Sigmoid colon (tissue), 7 donors: ENCODE data around the gene DOCK11. TPM values are rescaled to one million over a fixed set of nuclear protein-coding genes. Genes with fewer than 3 reads are reported as not detected.
"Not testable (repeated sequence)": the region's sequence is repeated elsewhere in the genome, so short reads cannot be mapped to it uniquely, and the experiment has no call there.

ENCODE experiments used
- DNase-seq: peaks from one replicate; pipeline ENCODE4 v3.0.0-alpha.2; 2019
- H3K27ac ChIP-seq, 4 donors: fragments of 200-600 bp; sonication (generic); one replicate each; pipeline ENCODE4 v1.5.1; 2016 to 2019; ENCODE audit warnings: mild to moderate bottlenecking in 1 of 4
- H3K27me3 ChIP-seq, 3 donors: fragments of 200-600 bp; sonication (generic); one replicate each; pipeline ENCODE4 v1.5.1; 2019; ENCODE audit warnings: mild to moderate bottlenecking in 1 of 3
- H3K36me3 ChIP-seq, 4 donors: fragments of 200-600 bp; sonication (generic); one replicate each; pipeline ENCODE4 v1.5.1; 2016 to 2019
- H3K4me1 ChIP-seq, 4 donors: fragments of 200-600 bp; sonication (generic); one replicate each; pipeline ENCODE4 v1.5.1; 2017 to 2019
- H3K4me3 ChIP-seq, 4 donors: fragments of 200-600 bp; sonication (generic); one replicate each; pipeline ENCODE4 v1.5.1; 2017 to 2019; ENCODE audit warnings: mild to moderate bottlenecking in 2 of 4, moderate library complexity in 1 of 4
- H3K9me3 ChIP-seq, 4 donors: fragments of 200-600 bp in 3 of 4; sonication (generic) in 3 of 4; one replicate each; pipeline versions ENCODE4 v1.5.1 to v1.6.1; 2013 to 2019
- EP300 ChIP-seq, 4 donors: sonication (generic); formaldehyde crosslinking; IDR thresholded peaks; one replicate each; pipeline ENCODE4 v1.6.1; 2017; ENCODE audit warnings: antibody characterized with exemption in 4 of 4
- POLR2A ChIP-seq, 2 donors: fragments of 450-650 bp; IDR thresholded peaks; one replicate each; pipeline ENCODE4 v1.6.1; 2016; ENCODE audit warnings: antibody characterized with exemption in 2 of 2, mild to moderate bottlenecking in 2 of 2, moderate library complexity in 2 of 2
- POLR2AphosphoS5 ChIP-seq, 4 donors: sonication (generic); formaldehyde crosslinking; IDR thresholded peaks; one replicate each; pipeline ENCODE4 v1.6.1; 2017; ENCODE audit warnings: antibody characterized with exemption in 4 of 4
- WGBS, 2 donors: extraction: QIAGEN DNeasy Blood & Tissue Kit; methylation state at CpG; one replicate each; pipeline ENCODE4 v1.1.7; 2013; 5-methylcytosine and 5-hydroxymethylcytosine counted together
- intact Hi-C: fragments of 100-400 bp; cut with DNase I; formaldehyde crosslinking; loops from one replicate; pipeline ENCODE4 v1.15.1; 2023
- polyA plus RNA-seq, 3 donors: library from polyadenylated mRNA; stranded (reverse); fragments of 200-250 nt; gene quantifications; one replicate each; pipeline ENCODE4 v1.2.3, GENCODE V29; 2013
- small RNA-seq, 3 donors: library from RNA; depleted of rRNA; stranded (forward); fragments of <200 nt; gene quantifications; one replicate each; pipeline ENCODE3, GENCODE V24; 2016
- total RNA-seq, 4 donors: library from RNA; depleted of rRNA; stranded (reverse); fragments of >200 nt; gene quantifications; one replicate each; pipeline ENCODE4 v1.1.0, GENCODE V29; 2016
- TF ChIP-seq, protein P1 (sequence below), 4 experiments: fragments of 450-650 bp in 3 of 4; fragments of 200-600 bp in 1 of 4; IDR thresholded peaks; one replicate each; pipeline ENCODE4 v1.5.1; 2016 to 2019; ENCODE audit warnings: antibody characterized with exemption in 4 of 4, mild to moderate bottlenecking in 3 of 4, moderate library complexity in 2 of 4
- donor health status: healthy with polysubstance abuse.
- donor health status: Bipolar disorder and iron deficiency.
- donor health status: healthy.

DOCK11 gene
- total and polyA plus RNA-seq, 7 donors = 3.2 to 54.6 (median 40.7) TPM

DNA sequence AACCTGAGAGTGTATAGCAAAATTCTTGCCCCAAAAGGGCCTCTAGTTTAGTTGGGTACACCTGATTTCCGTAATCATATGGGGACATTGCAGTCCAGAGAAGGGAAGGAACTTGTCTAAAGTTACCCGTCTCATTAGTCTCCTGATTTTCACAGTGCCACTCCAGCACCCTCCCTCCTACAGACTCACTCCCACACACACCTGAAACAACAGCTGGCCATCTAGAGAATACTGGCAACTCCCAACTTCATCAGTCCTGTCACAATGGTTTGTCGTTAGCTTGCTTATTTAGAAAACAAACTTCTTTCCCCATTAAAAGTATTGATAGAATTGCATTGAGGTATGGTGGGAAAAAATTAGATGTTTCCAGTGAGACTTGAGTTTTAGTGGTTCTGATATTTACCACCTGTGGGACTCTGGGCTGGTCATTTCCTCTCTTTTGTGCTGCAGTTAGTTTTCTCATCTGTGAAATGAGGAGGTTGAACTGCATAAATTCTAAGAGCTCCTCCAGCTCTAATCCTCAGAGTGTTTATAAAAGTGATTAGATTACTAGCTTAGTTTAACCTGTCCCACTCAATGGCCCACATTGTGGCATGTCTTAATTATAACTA is 233.5 kb downstream of the DOCK11 start:
- Histone ChIP-seq H3K27me3 (no peaks in the 10 kb centered on the region), H3K4me1 (peaks cover 0 to 47% (median 20%) of the 10 kb centered on the region in 4 donors), H3K4me3 (peak overlapping the region in 3 of 4 donors; percentile 81 to 85 (median 82)), H3K9me3 (no peaks in the 10 kb centered on the region), H3K27ac (peak overlapping the region; percentile 91 to 98 (median 94)), H3K36me3 (no peaks in the 10 kb centered on the region)
- 29 to 58% methylated on average over 3 of the region's 3 CpGs for WGBS, 2 donors
- no peak for DNase-seq
- intact Hi-C loops = loop anchor here (5.0 kb wide), 1 partner anchor 232 kb away; the partner anchor contains the start of gene DOCK11
- TF ChIP-seq POLR2A (IDR thresholded peaks at IDR 0.05) = no peak

DNA sequence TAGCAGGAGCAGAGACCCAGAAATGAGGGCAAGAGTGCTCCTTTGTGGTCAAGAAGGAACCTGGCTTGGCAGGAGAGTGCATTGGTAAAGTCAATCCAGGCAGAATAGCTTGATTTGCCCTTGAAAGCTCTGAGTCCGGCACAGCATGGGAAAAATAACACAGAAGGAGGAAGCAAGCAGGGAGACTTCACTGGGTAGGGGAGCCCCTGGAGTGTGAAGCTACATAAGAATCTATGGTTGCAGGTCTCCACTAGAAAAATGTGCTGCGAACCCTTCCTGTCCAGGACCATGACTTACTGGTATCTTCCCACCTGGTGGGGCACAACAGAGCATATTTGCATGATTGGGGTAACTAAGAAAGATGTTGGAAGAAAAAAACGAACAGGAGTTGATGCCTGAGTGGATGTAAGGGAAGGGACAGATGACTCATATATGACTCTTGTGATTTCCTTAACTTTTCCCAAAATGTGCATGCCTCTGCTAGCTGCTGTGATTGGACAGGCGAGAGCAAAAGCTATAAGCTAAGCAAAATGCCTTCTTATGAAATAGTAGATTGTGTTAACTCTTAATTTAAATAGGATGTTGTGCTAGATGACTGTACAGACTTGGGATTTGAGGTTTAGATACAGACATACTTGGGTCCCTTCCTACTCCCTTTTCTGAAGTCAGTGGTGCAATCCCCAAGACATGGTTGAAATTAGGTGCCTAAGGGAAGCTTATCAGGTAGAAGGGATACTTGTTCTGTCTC is 235.1 kb downstream of the DOCK11 start:
- peaks cover 0 to 35% (median 13%) of the 10 kb centered on the region in 4 donors for H3K4me1 ChIP-seq
- 61 to 69% methylated on average over 4 of the region's 4 CpGs for WGBS, 2 donors
- H3K27ac ChIP-seq = peak overlapping the region; percentile 49 to 98 (median 76)

DNA sequence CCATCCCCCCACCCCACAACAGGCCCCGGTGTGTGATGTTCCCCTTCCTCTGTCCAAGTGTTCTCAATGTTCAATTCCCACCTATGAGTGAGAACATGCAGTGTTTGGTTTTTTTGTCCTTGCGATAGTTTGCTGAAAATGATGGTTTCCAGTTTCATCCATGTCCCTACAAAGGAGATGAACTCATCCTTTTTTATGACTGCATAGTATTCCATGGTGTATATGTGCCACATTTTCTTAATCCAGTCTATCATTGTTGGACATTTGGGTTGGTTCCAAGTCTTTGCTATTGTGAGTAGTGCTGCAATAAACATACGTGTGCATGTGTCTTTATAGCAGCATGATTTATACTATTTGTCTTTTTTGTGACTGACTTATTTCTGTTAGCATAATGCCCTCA is 236.9 kb downstream of the DOCK11 start:
- H3K27me3 ChIP-seq, H3K9me3 ChIP-seq, intact Hi-C loops, H3K4me3 ChIP-seq, DNase-seq, H3K36me3 ChIP-seq, H3K27ac ChIP-seq: not testable (repeated sequence)
- peaks cover 0 to 21% (median 9%) of the 10 kb centered on the region in 4 donors for H3K4me1 ChIP-seq
- 66 to 89% methylated on average over 3 of the region's 3 CpGs for WGBS, 2 donors

More for the DNA sequence above, 235.1 kb downstream of the DOCK11 start:
- no peak for DNase-seq
- TF ChIP-seq POLR2AphosphoS5 (IDR thresholded peaks at IDR 0.05) = peak in 1 of 4 donors; percentile 24
- no peak for TF ChIP-seq POLR2A (IDR thresholded peaks at IDR 0.05)
- Histone ChIP-seq H3K36me3 (no peaks in the 10 kb centered on the region), H3K9me3 (no peaks in the 10 kb centered on the region), H3K4me3 (no peak overlapping the region), H3K27me3 (no peaks in the 10 kb centered on the region)
- intact Hi-C loops = no loop called here

DNA sequence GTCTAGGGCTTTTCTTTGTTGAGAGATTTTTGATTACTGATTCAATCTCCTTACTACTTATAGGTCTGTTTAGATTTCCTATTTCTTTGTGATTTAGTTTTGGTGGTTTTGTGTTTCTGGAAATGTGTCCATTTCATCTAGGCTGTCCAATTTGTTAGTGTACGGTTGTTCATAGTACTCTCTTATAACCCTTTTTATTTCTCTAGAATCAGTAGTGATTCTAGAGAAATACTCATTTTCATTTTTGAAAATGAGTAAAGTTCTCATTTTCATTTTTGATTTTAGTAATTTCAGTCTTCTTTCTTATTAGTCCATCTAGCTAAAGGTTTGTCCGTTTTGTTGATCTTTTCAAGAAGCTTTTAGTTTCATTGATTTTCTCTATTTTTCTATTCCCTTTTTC is 239.3 kb downstream of the DOCK11 start:
- 82 to 86% methylated on average over 2 of the region's 2 CpGs for WGBS, 2 donors
- Histone ChIP-seq H3K27me3 (no peaks in the 10 kb centered on the region), H3K36me3 (no peaks in the 10 kb centered on the region), H3K27ac (no peak overlapping the region), H3K4me1 (peaks cover 0 to 22% (median 9%) of the 10 kb centered on the region in 4 donors), H3K9me3 (no peaks in the 10 kb centered on the region), H3K4me3 (no peak overlapping the region)
- TF ChIP-seq, protein P1, sequence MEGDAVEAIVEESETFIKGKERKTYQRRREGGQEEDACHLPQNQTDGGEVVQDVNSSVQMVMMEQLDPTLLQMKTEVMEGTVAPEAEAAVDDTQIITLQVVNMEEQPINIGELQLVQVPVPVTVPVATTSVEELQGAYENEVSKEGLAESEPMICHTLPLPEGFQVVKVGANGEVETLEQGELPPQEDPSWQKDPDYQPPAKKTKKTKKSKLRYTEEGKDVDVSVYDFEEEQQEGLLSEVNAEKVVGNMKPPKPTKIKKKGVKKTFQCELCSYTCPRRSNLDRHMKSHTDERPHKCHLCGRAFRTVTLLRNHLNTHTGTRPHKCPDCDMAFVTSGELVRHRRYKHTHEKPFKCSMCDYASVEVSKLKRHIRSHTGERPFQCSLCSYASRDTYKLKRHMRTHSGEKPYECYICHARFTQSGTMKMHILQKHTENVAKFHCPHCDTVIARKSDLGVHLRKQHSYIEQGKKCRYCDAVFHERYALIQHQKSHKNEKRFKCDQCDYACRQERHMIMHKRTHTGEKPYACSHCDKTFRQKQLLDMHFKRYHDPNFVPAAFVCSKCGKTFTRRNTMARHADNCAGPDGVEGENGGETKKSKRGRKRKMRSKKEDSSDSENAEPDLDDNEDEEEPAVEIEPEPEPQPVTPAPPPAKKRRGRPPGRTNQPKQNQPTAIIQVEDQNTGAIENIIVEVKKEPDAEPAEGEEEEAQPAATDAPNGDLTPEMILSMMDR (IDR thresholded peaks at IDR 0.05) = no peak
- TF ChIP-seq POLR2AphosphoS5 (IDR thresholded peaks at IDR 0.05) (no peak), EP300 (IDR thresholded peaks at IDR 0.05) (no peak), POLR2A (IDR thresholded peaks at IDR 0.05) (no peak)
- intact Hi-C loops = no loop called here
- DNase-seq = no peak

Small RNA genes lying within 50 kb of the gene (small RNA-seq; reads per million reads assigned to genes)
- 0 reads per million in 3 donors for gene RF00019

Other genes starting within 250 kb of the DOCK11 start
- gene WDR44, start 149.7 kb upstream of the DOCK11 start, total RNA-seq = 10 to 100 TPM; 17.0 to 23.2 (median 20.2) TPM
- gene WDR44, start 149.7 kb upstream of the DOCK11 start, polyA plus RNA-seq = 1 to 10 TPM; 3.0 to 7.2 (median 3.5) TPM
- gene IL13RA1, start 231.8 kb downstream of the DOCK11 start, total RNA-seq = 10 to 100 TPM; 42.1 to 57.6 (median 52.0) TPM
- gene IL13RA1, start 231.8 kb downstream of the DOCK11 start, polyA plus RNA-seq = 10 to 100 TPM; 33.6 to 52.4 (median 37.0) TPM